IPS-15b (cell line): ENCODE results near the gene RAB33B.

Experiments used
- H3K27me3 ChIP-seq: one replicate; pipeline ENCODE4 v1.6.1; 2013; ENCODE audit warnings: low read length; ENCODE audit not compliant: control insufficient read depth, insufficient read depth
- H3K36me3 ChIP-seq: one replicate; pipeline ENCODE4 v1.6.1; 2013; ENCODE audit warnings: low read length; ENCODE audit not compliant: control insufficient read depth, insufficient read depth
- H3K4me1 ChIP-seq: one replicate; pipeline ENCODE4 v1.6.1; 2013; ENCODE audit warnings: mild to moderate bottlenecking, low read length; ENCODE audit not compliant: control insufficient read depth, insufficient read depth
- H3K4me3 ChIP-seq: one replicate; pipeline ENCODE4 v1.5.1; 2013; ENCODE audit warnings: low read depth, low read length
- H3K9ac ChIP-seq: one replicate; pipeline ENCODE4 v1.6.1; 2013; ENCODE audit warnings: low read depth, mild to moderate bottlenecking, low read length
- H3K9me3 ChIP-seq: one replicate; pipeline ENCODE4 v1.6.1; 2013; ENCODE audit warnings: mild to moderate bottlenecking, low read length; ENCODE audit not compliant: control insufficient read depth, insufficient read depth

RAB33B gene

DNA sequence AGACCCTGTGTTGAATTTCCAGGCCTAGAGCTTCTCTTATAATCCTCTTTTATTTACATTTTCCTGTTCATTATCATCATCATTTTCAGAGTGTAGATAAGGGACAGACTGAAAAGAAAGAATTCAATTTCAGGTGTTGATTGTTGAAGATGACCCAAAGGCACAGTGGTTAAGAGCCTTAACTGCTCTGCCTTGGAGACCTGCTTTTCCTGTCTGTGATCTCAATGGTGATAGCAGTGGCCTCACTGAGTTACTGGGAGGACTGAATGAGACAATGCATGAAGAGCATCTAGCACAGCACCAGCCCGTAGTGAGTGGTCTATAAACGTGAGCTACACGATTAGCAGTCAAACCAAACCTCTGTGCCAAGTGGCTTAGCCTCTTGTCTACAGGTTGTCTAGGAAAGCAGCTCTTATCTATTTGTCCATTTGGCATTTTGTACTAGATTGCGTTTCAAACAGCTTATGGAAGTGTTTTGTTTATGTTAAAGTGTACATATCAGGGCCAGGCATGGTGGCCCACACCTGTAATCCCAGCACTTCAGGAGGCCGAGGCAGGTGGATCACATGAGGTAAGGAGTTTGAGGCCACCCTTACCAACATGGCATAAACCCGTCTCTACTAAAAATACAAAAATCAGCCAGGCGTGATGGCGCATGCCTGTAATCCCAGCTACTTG, 60.6 kb downstream of the RAB33B start:
- no peaks in the 10 kb centered on the region for H3K36me3 ChIP-seq
- H3K4me3 ChIP-seq, result no peak overlapping the region
- H3K9me3 ChIP-seq, result no peaks in the 10 kb centered on the region
- no peak overlapping the region for H3K9ac ChIP-seq
- H3K4me1 ChIP-seq, result no peaks in the 10 kb centered on the region
- no peaks in the 10 kb centered on the region for H3K27me3 ChIP-seq

DNA sequence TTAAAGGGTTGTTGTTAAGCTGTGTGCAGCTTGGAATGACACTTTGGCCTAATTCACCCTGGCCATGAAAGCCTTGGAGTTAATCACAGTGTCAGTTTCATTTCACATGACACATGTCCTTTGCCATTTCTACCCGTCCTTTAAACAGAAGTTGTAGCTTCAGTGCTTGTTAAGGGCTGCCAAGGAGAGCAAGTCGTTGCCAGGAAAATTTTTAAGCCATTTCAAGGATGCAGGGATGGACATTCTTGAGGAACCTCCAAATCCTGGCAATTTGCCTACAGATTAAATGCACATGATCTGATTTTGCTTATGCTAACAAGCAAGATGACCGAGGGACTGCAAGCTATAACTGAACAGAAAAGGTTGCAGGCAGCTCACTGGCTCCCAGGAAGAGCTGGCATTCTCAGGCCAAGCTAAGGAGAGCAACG, 61.6 kb downstream of the RAB33B start:
- H3K27me3 ChIP-seq, result no peaks in the 10 kb centered on the region
- no peak overlapping the region for H3K4me3 ChIP-seq
- no peak overlapping the region for H3K9ac ChIP-seq
- H3K4me1 ChIP-seq, result no peaks in the 10 kb centered on the region
- no peaks in the 10 kb centered on the region for H3K9me3 ChIP-seq
- no peaks in the 10 kb centered on the region for H3K36me3 ChIP-seq

- no peak overlapping the region for H3K4me3 ChIP-seq
- H3K36me3 ChIP-seq, result no peaks in the 10 kb centered on the region
- no peaks in the 10 kb centered on the region for H3K27me3 ChIP-seq
- H3K9ac ChIP-seq, result no peak overlapping the region
- no peaks in the 10 kb centered on the region for H3K9me3 ChIP-seq
- no peaks in the 10 kb centered on the region for H3K4me1 ChIP-seq
Measured at GRCh38 chr4:139521754-139522401, 68.0 kb downstream of the RAB33B start.

- no peaks in the 10 kb centered on the region for H3K4me1 ChIP-seq
- no peaks in the 10 kb centered on the region for H3K9me3 ChIP-seq
- H3K9ac ChIP-seq, result no peak overlapping the region
- no peaks in the 10 kb centered on the region for H3K27me3 ChIP-seq
- no peak overlapping the region for H3K4me3 ChIP-seq
- no peaks in the 10 kb centered on the region for H3K36me3 ChIP-seq
Measured at GRCh38 chr4:139522457-139522856, 68.5 kb downstream of the RAB33B start.

- H3K36me3 ChIP-seq, result no peaks in the 10 kb centered on the region
- H3K27me3 ChIP-seq, result no peaks in the 10 kb centered on the region
- no peaks in the 10 kb centered on the region for H3K9me3 ChIP-seq
- no peak overlapping the region for H3K4me3 ChIP-seq
- no peak overlapping the region for H3K9ac ChIP-seq
- no peaks in the 10 kb centered on the region for H3K4me1 ChIP-seq
Measured at GRCh38 chr4:139523076-139523475, 69.2 kb downstream of the RAB33B start.

- H3K36me3 ChIP-seq, result no peaks in the 10 kb centered on the region
- H3K9me3 ChIP-seq, result no peaks in the 10 kb centered on the region
Measured at GRCh38 chr4:139524062-139524631, 70.2 kb downstream of the RAB33B start.

GRCh38 chr4:139525414-139525813, 71.5 kb downstream of the RAB33B start:
- Histone ChIP-seq H3K36me3 (no peaks in the 10 kb centered on the region), H3K9me3 (no peaks in the 10 kb centered on the region), H3K27me3 (no peaks in the 10 kb centered on the region), H3K4me1 (no peaks in the 10 kb centered on the region), H3K4me3 (no peak overlapping the region), H3K9ac (no peak overlapping the region)

More at GRCh38 chr4:139524062-139524631, 70.2 kb downstream of the RAB33B start:
- no peaks in the 10 kb centered on the region for H3K27me3 ChIP-seq
- no peaks in the 10 kb centered on the region for H3K4me1 ChIP-seq
- no peak overlapping the region for H3K9ac ChIP-seq
- H3K4me3 ChIP-seq, result no peak overlapping the region
